GM03348 (cell line): ENCODE measurements around the gene ACOT7.

Source experiments
- DNase-seq: peaks from one replicate; pipeline ENCODE4 v3.0.0; 2012; ENCODE audit warnings: low spot score

The ACOT7 gene

GRCh38 chr1:6285336-6285735 lies 108.2 kb downstream of the ACOT7 start:
- no peak for DNase-seq

GRCh38 chr1:6282577-6283270 lies 110.8 kb downstream of the ACOT7 start:
- DNase-seq = no peak

GRCh38 chr1:6281511-6282402 lies 111.8 kb downstream of the ACOT7 start:
- DNase-seq = peak; percentile 51

- no peak for DNase-seq
Measured at GRCh38 chr1:6280761-6281451, 112.7 kb downstream of the ACOT7 start.

- DNase-seq = no peak
Measured at GRCh38 chr1:6279613-6280383, 113.8 kb downstream of the ACOT7 start.

GRCh38 chr1:6279066-6279465 lies 114.5 kb downstream of the ACOT7 start:
- DNase-seq = no peak

- no peak for DNase-seq
Measured at GRCh38 chr1:6278263-6278662, 115.3 kb downstream of the ACOT7 start.

- DNase-seq = no peak
Measured at GRCh38 chr1:6276811-6277555, 116.6 kb downstream of the ACOT7 start.

GRCh38 chr1:6275826-6276782 lies 117.5 kb downstream of the ACOT7 start:
- DNase-seq = peak; percentile 93

- DNase-seq = no peak
Measured at GRCh38 chr1:6274622-6275139, 118.9 kb downstream of the ACOT7 start.

- DNase-seq = no peak
Measured at GRCh38 chr1:6274102-6274501, 119.5 kb downstream of the ACOT7 start.

GRCh38 chr1:6273380-6273891 lies 120.1 kb downstream of the ACOT7 start:
- peak; percentile 76 for DNase-seq

GRCh38 chr1:6272868-6273267 lies 120.7 kb downstream of the ACOT7 start:
- DNase-seq = no peak

- DNase-seq = no peak
Measured at GRCh38 chr1:6272452-6272851, 121.1 kb downstream of the ACOT7 start.

- peak; percentile 51 for DNase-seq
Measured at GRCh38 chr1:6271554-6271953, 122.0 kb downstream of the ACOT7 start.

- no peak for DNase-seq
Measured at GRCh38 chr1:6271006-6271405, 122.6 kb downstream of the ACOT7 start.

- DNase-seq = no peak
Measured at GRCh38 chr1:6270401-6270800, 123.2 kb downstream of the ACOT7 start.

GRCh38 chr1:6269720-6270400 lies 123.7 kb downstream of the ACOT7 start:
- no peak for DNase-seq

- DNase-seq = no peak
Measured at GRCh38 chr1:6269296-6269695, 124.3 kb downstream of the ACOT7 start.
